ENCODE results near the gene MS4A10.
"Not testable (repeated sequence)": the region's sequence is repeated elsewhere in the genome, so short reads cannot be mapped to it uniquely, and the experiment has no call there.

Gene MS4A10

DNA sequence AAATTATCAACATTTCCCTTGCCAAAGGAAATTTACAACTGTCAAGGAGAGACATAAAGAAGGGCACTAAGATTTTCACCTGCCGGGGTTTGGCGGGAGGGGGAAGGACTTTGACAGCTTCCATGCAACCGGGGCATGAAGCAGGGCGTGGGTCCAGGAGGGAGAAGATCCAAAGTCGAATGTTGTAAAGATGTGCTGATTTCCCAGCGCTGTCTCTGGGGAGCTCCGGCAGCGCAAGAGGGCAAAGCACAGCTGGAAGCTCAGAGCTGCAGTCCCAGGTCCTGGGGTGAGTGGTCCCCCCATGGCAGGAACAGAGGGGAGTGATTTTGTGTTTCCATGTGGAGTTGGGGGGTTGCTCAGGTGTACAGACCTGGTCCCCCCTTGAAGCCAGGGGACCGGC is at the start of gene MS4A10:
MS4A10 (plus strand) TSS at position 198 of the 400 bp plus-strand sequence. CDS start 5,003 bp downstream, outside the sequence.
- no peak for DNase-seq (ENCODE audit: low spot score)

DNA sequence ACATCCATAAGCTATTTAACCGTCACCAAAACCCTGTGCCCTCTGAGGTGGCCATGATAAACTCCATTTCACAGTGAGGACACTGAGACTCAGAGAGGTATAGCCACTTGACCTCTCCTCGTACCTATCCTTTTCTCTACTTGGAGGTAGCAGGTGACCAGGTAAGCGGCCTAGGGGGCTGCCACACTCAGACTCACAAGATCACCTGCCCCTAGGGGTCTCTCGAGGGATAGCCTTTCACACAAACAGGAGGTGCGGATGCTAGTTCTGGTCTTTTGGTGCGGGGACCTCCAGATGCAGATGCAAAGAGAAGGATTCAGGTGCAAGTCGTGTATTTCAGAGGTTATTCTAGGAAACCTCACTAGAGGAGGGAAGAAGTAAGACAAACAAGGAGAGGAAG is 46.0 kb upstream of the MS4A10 start:
- no peak for DNase-seq (ENCODE audit: low spot score)

DNA sequence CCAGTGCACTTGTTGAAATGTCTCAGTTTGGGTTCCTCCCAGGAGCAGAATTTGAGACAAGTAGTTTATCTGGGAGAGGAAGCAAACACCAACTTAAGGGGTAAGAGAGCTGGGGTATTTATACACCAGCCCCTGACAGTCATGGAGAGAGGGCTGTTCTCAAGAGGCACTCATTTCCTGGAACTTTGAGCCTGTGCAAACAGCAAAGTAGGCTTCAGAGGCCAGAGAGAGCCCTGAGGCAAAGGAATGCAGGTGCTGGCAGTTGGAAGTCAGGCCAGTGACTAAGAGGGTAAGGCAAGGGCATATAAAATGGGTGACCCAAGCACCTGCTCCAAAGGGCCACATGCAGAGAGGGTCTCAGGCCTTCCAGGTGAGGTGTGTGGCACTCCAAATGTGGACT is 44.6 kb upstream of the MS4A10 start:
- no peak for DNase-seq (ENCODE audit: low spot score)

GRCh38 chr11:60741421-60741820 is 43.7 kb upstream of the MS4A10 start:
- DNase-seq (ENCODE audit: low spot score): no peak

DNA sequence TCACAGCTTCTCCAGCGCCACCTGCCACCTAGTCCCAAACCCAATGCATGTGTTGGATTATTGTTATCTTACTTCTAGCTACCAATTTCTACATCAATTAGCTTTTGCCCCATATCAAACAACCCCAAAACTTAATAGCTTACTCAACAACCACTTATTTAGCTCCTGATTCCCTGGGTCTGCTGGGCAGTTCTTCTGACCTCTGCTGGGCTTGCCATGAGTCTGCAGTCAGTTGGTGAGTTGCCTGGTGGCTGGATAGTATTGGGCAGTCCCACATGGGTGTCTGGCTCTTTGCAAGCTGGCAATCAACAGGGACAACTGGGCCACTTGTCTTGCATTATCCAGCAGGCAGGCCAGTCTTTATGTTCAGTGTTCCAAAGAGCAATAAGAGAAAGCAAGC is 42.1 kb upstream of the MS4A10 start:
- no peak for DNase-seq (ENCODE audit: low spot score)

DNA sequence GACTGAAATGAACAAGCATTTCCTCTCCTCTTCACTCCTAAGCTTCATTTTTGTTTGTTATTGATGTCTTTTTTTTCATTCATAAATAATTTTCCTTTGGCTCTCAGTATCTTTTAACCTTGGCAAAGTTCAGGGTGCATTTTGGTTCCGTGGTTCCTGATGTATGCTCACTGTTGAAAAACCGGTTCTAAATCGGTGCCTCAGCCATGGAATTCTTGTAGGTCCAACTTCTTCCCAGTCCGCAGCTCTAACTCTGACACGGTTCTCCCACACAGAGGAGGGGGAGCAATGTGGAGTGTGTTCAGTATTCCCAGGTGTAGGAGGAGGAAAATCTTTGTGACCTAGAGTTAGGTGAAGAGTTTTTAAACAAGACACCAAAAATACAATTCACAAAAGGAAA is 41.0 kb upstream of the MS4A10 start:
- DNase-seq (ENCODE audit: low spot score): no peak

GRCh38 chr11:60747359-60747873 is 37.7 kb upstream of the MS4A10 start:
- no peak for DNase-seq (ENCODE audit: low spot score)

- no peak for DNase-seq (ENCODE audit: low spot score)
These were observed 36.9 kb upstream of the MS4A10 start for GRCh38 chr11:60748225-60748624.

DNA sequence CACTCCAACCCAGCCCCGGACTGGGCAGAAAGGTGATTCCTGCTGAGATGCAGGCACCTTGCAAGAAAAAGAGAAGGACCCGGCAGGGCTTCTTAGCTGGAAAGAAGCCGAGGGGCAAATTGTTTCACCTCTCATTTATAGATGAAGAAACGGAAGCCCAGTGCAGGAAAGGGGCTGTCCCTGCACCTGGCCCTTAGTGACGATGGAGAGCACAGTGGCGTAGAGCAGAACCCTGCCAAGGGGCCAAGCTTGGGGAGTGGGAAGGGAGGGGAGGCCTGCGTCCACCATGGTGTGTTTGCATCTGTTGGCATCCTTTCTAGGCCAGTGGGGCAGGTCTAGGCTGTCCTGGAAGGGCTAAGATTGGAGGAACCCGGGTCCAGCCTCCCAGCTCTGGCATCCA is 36.3 kb upstream of the MS4A10 start:
- DNase-seq (ENCODE audit: low spot score): no peak

GRCh38 chr11:60750911-60751310 is 34.2 kb upstream of the MS4A10 start:
- no peak for DNase-seq (ENCODE audit: low spot score)

DNA sequence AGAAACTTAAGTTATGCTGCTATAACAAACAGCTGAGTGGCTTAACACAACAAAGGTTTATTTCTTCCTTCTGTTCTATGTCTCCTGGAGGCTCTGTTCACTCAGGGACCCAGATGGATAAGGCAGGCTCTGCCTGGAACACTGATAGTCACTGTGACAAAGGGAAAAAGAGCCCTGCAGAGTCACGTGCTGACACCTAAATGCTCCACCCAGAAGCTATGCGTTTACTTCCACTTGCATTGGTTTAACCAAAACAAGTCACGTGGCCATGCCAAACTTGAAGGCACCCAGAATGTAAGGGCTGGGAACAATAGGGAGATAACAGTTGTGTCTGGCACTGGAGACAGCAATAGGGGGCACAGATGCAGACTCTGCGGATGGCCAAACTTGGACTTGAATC is 31.8 kb upstream of the MS4A10 start:
- no peak for DNase-seq (ENCODE audit: low spot score)

DNA sequence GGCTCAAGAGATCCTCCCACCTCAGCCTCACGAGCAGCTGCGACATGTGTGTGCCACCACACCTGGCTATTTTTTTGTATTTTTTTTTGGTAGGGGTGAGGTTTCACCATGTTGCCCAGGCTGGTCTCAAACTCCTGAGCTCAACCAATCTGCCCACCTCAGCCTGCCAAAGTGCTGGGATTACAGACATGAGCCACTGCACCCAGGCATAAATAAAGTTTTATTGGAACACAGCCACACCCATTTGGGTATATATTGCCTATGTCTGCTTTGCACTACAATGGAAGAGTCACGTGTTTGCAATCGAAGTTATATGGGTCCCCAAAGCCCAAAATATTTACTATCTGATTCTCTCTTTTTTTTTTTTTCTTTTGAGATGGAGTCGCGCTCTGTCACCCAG is 30.2 kb upstream of the MS4A10 start:
- DNase-seq (ENCODE audit: low spot score): no peak

- no peak for DNase-seq (ENCODE audit: low spot score)
These were observed 28.7 kb upstream of the MS4A10 start, which contains the start of gene MS4A15 for GRCh38 chr11:60756307-60757032. MS4A15 (plus strand) TSS chr11:60756867; CDS start chr11:60763734, 6,867 bp downstream.

DNA sequence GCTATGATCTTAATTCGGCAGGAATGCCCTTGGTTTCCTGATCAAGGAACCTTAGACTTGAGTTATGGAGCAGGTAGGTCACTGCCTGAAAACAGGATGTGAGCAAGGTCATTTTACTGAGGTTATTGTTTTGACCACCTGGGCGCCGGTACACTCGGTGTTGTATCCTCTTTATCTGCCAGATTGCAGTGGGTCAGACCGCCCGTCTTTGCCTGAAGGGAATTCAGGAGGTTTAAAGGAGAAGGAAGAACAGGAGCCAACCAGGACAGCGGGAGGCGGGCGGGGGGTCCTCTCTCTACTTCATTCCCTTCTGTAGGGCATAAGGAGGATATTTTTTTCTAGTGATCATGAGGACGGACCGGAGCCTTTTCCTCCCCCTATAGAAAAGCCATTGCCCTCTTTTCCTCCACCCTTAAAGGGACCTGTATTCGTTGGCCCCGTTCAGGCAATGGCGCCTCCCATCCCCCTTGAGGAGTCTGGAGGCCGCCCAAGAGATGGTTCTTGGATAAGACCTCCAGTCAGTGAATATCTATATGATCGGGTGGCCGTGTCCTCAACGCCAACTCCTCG is 27.8 kb upstream of the MS4A10 start:
- no peak for DNase-seq (ENCODE audit: low spot score)

GRCh38 chr11:60758671-60759070 is 26.5 kb upstream of the MS4A10 start:
- DNase-seq (ENCODE audit: low spot score): not testable (repeated sequence)

DNA sequence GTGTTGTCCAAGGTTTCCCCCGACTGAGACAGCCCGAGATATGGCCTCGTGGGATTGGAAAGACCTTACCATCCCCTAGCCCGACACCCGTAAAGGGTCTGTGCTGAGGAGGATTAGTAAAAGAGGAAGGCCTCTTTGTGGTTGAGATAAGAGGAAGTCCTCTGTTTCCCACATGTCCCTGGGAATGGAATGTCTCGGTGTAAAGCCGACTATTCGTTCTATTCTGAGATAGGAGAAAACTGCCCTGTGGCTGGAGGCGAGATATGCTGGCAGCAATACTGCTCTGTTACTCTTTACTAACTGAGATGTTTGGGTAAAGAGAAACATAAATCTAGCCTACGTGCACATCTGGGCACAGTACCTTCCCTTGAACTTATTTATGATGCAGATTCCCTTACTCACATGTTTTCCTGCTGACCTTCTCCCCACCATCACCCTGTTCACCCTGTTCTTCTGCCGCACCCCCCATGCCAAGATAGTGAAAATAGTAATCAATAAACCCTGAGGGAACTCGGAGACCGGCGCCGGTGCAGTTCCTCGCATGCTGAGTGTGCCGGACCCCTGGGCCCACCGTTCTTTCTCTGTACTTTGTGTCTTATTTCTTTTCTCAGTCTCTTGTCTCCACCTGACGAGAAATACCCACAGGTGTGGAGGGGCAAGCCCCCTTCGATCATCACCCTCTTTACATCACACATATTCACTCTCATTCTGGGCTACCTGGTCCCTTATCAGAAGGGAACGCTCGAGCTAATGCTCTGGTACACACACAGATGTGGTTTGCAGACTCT is 25.5 kb upstream of the MS4A10 start:
- not testable (repeated sequence) for DNase-seq (ENCODE audit: low spot score)

- DNase-seq (ENCODE audit: low spot score): no peak
These were observed 23.5 kb upstream of the MS4A10 start for GRCh38 chr11:60761436-60762190.

GRCh38 chr11:60762851-60763691 is 22.1 kb upstream of the MS4A10 start:
- DNase-seq (ENCODE audit: low spot score): no peak

GRCh38 chr11:60763692-60764369 is 21.3 kb upstream of the MS4A10 start:
- DNase-seq (ENCODE audit: low spot score): no peak

- DNase-seq (ENCODE audit: low spot score): no peak
These were observed 20.3 kb upstream of the MS4A10 start for GRCh38 chr11:60764879-60765278.

DNA sequence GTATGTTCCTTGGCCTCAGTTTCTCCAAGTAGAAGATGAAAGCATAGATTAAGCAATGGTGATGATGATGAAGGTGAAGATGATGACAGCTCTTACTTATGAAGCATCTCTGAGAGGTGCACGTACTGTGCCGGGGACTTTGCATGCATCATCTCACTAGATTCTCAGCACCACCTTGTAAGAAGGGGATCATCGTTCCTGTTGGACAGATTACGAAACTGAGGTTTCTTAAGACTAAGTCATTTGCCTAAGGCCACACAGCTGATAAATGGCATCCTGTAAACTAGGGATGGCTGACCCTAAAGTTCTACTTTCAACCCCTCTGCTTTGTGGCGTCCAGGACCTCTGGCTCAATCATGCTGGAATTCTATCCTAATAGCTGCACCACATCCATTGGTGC is 19.8 kb upstream of the MS4A10 start:
- no peak for DNase-seq (ENCODE audit: low spot score)

Data from AG20443 (cell line).